M059J (cell line): ENCODE data around the gene SYT1. TPM values are rescaled to one million over a fixed set of nuclear protein-coding genes. Genes with fewer than 3 reads are reported as not detected.

Experiments used
- DNase-seq: peaks from one replicate; pipeline ENCODE4 v3.0.0-alpha.2; 2012; ENCODE audit warnings: low read depth
- total RNA-seq: library from RNA; depleted of rRNA; stranded (reverse); fragments of >200 nt; shearing (Covaris generic); gene quantifications from 2 replicates; pipeline ENCODE4 v1.2.3, GENCODE V29; 2014

Gene SYT1
- total RNA-seq, 1 experiment from 2014 or later, result 8.7 TPM

GRCh38 chr12:79217306-79217705 lies 352.7 kb downstream of the SYT1 start:
- no peak for DNase-seq

DNA sequence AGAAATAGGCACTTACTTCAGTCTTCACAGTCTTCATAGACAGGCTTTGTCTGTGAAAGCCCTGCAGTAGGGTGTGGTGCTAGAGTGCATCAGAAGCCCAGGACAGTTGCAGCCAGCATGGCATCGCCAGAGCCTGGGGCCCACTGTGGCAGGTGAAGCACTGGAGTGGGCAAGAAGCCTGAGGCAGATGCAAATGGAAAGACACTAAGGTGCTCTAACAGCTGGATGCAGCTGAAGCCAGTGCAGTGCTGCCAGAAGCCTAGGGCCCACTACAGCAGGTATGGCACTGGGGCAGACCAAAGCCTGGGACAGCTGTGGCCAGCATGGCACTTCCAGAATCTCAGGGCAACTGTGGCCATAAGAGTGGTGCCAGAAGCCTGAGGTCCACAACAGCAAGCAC lies 358.6 kb downstream of the SYT1 start:
- DNase-seq, result no peak

GRCh38 chr12:79223761-79224160 lies 359.2 kb downstream of the SYT1 start:
- no peak for DNase-seq

DNA sequence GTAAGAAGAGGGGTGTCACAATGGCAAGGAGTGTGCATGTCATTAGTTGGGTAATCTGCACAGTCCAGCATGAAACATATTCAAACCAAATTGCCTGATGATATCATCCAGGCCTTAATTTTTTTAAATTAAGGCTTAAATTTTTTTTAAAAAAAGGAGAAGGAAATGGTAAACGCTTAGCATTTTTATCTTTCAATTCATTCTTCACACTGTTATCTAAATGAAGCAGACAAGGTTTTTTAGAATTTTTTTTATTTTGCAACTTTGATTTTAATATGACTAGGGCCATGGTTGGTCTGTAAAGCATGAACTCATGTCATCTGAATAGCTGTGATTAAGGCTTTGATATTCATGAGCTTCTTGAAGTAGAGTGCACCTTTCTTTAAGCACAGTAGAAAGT lies 362.5 kb downstream of the SYT1 start:
- DNase-seq, result no peak

DNA sequence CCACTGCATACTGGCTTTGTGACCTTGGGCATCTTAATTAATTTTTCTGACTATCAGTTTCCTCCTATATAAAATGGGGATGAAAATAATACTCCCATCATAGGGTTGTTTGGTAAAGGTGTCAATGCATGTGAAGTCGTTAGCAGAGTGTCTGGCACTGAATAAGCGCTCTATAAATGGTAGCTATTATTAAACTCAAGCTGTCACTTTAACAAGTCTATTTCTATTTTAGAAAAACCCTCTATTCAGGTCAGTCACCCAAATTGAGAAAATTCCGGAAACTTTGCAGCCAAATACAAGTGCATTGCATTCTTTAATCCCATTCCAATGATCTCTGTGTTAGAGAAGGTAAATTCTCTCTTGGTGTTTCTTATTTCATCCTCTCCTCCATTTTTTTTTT lies 363.1 kb downstream of the SYT1 start:
- DNase-seq, result no peak

- no peak for DNase-seq
Observed at GRCh38 chr12:79233341-79233781, 368.8 kb downstream of the SYT1 start.

- no peak for DNase-seq
Observed at GRCh38 chr12:79236920-79237319, 372.3 kb downstream of the SYT1 start.

DNA sequence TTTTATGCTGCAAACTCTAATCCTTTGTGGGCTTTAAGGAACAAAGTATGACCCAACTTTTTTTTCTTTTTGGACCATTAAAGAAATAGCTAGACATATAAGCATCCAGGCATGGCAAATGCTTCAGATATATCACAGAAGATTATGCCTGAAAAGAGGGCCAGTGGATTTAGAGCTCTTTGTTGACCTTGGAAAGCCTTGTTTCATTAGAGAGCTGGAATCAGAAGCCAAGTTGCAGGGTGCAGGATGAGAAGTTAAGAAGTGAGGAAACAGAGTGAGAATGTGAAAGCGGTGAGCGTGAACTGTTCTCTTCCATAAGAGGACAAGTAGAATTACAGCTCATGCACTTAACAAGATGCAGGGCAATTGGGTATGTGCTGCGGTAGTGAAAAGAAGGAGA lies 373.7 kb downstream of the SYT1 start:
- DNase-seq, result no peak

DNA sequence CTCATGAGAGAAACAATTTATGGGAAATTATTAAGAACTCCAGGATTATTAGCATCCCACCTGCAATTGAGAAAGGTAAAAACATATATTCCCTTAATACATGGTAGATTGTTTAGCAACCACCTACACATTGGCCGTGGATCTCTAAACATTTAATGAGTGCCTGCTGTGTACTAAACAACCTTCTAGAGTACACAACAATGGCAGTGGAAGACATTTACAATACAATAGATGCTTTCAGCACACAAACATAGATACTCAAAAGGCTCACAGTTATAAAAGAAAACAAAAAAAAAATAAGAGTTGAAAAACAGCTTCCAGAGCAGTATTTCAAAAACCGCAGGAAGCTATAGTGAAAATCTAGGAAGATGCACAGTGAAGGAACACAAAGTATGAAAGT lies 382.9 kb downstream of the SYT1 start:
- no peak for DNase-seq

DNA sequence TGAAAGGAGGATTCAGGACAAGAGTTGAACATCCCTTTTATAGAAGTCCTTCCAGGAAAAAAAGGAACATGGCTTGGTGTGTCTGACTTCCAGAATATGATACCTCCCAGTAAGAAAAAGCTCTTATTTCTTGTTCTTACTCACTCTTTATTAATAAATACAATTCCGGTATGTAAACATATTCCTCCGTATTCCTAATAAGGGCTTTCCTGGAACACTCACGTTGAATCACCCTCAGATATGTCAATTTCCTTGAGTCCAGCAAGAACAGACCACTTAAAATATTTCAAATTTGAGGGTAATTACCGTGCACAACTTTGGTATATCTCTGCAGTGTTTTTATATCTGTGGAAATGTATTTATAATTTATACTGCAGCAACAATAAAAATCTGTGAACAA lies 385.6 kb downstream of the SYT1 start:
- DNase-seq, result peak; percentile 24

DNA sequence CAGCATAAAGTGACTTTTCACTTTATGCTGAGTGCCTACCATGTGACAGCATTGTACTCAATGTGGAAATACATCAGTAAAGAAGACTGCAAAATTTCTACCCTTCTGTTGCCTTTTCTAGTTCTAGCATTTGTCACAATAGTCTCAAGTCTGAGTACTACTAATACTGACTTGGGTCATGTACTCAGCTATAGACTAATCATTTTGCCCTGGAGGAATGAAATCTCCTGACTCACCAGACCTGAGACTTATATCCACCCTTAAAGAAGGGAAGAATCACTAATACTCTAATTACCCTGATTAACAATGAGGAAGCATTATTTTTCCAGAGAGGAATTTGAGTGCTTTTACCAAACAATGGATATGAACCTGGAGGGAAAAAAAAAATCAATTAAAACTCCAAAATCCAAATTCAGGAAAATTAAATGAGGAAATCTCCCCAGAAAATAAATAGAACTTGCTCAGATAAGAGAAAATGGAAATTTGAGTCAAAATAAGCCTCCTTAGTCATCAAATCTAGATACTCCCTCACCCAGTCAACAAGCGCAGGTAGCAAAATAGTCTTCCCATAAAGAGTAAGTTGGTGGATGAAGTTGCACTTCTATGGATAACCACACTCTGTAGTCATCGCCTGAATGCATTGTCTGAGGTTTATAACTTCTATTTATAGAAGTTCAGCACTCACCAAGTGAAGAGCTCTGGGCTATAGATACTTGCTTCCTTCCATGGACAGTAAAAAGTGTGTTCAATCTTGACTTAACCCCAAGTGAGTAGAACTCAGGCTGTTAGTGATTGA lies 386.6 kb downstream of the SYT1 start:
- DNase-seq, result peak; percentile 46

DNA sequence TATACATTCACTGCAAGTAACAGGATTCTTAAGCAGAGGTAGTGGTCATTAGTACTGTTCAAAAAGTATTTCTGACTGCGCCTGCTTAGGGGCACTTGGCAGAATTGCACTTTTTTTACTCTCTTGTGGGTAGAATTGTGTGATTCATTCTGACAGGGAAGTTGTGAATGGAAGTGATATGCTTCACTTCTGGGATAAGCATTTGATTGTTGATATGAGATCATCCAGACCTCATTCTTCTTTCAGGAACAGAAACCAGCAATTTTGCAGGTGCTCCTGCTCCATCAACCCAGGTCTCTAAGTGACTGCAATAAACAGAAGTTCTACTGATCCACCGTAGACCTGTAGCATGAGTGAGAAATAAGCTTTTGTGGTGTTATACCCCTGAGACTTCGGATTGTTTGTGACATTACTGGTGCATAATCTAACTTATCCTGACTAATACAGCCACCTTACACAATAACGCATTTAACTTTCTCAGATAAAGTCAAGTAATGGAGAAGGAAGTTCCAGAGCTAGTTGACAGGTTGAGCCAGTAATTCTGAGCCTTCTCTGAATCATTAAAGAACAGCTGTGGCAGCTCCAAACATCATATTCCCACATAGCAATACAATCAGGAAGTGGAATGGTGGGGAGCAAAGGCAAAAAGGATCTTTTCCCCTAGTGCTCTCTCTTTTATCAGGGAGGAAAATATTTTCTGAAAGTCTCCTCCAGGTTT lies 387.9 kb downstream of the SYT1 start:
- peak; percentile 60 for DNase-seq

GRCh38 chr12:79255288-79255687 lies 390.7 kb downstream of the SYT1 start:
- DNase-seq, result no peak

DNA sequence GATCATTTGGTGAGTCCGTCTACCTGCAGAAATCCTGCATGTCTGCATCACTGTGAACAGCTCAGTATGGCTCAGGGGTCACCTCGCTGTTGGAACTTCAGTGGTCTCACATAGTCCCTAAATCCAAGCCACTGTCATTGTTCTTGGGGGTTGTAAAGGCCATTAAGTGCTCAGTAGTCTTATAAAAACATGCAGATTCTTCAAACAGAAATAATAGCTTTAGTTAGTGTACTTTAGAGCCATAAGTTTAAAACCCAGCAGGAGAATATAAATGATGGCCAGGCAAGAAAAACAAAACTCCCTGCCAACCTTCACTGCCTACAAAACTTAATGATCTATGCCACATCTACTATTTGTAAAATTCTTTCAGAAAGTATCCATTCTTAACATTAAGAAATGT lies 396.3 kb downstream of the SYT1 start:
- no peak for DNase-seq

DNA sequence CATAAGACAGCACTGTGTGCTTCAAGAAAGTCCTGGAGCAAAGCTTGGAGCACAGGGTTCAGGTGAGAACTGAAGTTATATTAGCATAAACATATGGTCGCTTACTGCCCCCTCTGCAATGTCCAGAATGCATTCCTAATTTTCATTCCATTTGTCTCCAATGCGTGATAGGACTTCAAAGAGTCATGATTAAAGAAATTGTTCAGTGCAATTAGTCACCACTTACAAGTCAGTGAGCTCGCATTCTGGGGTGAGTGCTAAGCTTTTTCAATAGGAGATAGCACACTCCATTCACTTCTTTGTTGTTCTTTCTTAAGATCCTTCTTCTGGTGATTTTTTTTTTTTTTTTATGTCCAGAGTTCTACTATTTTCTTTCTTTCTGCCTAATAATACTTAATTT lies 398.4 kb downstream of the SYT1 start:
- DNase-seq, result peak; percentile 54

- no peak for DNase-seq
Observed at GRCh38 chr12:79266343-79267144, 402.0 kb downstream of the SYT1 start.

- DNase-seq, result no peak
Observed at GRCh38 chr12:79267580-79267979, 403.0 kb downstream of the SYT1 start.

DNA sequence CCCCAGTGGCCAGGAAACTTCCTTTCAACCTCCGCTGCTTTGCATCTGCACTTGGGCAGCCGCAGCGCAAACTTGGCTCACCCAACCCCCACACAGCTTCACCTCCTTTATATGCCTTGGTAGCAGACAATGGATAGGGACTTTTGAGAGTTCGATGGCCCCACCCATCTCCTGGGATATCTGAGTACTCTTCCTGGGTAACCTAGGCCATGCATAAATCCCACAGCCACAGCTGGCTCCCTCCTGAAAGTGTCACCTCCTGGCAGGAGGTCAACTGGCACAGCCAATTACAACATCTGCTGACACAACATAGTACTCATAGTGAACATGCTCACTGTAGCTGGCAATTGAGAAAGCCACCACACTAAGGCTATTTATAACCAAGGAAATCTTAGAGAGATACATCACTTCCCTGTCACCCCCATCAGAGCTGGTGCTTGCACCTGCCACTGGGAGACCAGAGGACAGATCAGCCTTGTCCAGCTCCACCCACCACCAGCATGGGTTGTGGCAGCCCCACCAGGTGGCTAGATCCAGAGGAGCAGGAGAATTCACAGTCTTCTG lies 410.0 kb downstream of the SYT1 start:
- DNase-seq, result peak; percentile 19

- DNase-seq, result peak; percentile 1
Observed at GRCh38 chr12:79275631-79276030, 411.1 kb downstream of the SYT1 start.

GRCh38 chr12:79283364-79283763 lies 418.8 kb downstream of the SYT1 start:
- DNase-seq, result no peak

DNA sequence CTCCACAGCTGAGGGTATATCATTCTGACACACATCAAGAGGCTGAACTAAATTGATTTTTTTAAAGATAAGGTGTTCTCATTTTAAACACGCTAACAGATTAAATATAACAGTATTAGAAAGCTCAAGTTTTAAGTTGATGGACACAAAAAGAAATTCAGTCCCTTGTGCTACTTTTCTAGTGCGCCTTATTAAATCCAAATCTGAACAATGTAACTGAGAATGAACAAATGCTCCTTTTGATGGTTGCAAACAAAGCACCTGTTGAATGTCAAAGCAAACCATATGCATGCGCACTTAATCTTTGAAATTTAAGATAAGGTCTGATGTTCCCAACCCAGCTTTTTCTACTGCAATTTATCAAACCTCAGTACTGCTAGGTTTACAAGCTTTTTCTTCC lies 424.3 kb downstream of the SYT1 start:
- no peak for DNase-seq

- DNase-seq, result no peak
Observed at GRCh38 chr12:79291711-79292110, 427.1 kb downstream of the SYT1 start.
